ENCODE results near the gene GRK4.

DNA sequence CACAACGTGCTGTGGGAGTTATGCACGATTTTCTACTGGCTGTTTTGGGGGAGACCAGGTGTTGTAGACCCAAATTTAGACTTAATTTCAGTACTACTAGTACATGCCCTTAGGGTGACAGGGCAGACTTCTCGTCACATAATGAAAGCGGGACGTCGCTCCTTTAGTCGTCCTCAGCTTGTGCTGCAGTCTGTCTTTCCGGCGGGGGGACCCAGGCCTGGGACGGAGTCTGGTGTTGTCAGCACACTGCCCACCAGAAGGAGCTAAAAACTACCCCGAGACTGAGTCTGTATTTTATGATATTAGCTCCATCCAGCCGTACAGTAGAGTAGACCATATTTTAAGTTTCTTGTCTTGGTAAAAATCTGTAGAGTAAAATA, 35.7 kb upstream of the GRK4 start:
- TF ChIP-seq, protein P1, sequence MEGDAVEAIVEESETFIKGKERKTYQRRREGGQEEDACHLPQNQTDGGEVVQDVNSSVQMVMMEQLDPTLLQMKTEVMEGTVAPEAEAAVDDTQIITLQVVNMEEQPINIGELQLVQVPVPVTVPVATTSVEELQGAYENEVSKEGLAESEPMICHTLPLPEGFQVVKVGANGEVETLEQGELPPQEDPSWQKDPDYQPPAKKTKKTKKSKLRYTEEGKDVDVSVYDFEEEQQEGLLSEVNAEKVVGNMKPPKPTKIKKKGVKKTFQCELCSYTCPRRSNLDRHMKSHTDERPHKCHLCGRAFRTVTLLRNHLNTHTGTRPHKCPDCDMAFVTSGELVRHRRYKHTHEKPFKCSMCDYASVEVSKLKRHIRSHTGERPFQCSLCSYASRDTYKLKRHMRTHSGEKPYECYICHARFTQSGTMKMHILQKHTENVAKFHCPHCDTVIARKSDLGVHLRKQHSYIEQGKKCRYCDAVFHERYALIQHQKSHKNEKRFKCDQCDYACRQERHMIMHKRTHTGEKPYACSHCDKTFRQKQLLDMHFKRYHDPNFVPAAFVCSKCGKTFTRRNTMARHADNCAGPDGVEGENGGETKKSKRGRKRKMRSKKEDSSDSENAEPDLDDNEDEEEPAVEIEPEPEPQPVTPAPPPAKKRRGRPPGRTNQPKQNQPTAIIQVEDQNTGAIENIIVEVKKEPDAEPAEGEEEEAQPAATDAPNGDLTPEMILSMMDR (IDR thresholded peaks at IDR 0.05): no peak
- TF ChIP-seq POLR2AphosphoS5 (IDR thresholded peaks at IDR 0.05) (no peak), EP300 (IDR thresholded peaks at IDR 0.05) (no peak), POLR2A (IDR thresholded peaks at IDR 0.05) (no peak)
